ENCODE measurements around the gene PDGFRA.

The PDGFRA gene

DNA sequence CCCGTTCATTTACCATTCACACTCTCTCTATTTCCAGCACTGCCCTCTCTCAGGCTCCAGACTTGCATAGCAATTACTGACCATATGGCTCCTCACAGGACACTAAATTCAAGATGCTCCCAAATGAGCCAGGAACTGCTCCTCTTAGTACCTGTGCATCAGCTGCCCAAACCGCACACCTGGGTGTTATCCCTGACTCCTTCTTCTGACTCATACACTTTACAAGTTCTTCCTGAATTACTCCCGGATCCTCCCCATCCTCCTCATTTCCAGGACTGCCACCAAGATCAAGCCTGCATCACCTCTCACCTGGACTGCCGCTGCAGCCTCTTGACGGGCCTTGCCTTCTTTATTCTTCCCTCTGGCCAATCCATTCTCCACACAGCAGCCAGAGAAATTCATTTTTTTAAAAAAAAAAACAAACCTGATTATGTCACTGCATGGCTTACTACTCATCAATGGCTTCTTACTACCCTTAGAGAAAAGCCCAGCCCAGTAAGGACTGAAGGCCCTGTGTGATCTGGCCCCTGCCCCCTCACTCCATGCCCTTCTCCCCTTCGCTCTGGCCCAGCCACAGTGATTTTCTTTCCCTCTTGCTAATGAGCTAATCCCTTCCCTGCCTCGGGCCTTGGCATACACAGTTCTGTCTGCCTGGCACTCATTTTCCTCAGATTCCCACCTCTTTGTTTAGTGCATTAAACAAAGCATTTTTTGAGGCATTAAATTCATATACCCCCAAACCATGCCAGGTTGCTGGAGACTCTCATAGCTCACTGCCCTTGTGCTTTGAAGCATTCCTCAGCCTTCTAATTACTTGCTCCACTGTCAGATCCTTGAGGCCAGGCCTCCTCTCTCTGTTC, 92.0 kb downstream of the PDGFRA start:
- no peak for TF ChIP-seq EZH2phosphoT487 (IDR thresholded peaks at IDR 0.05; ENCODE audit: low read length)
- Histone ChIP-seq H3K36me3 (replicated peaks; ENCODE audit: insufficient read depth, low read length) (no peaks in the 10 kb centered on the region), H2AFZ (ENCODE audit: low read length) (no peak overlapping the region), H3F3A (ENCODE audit: insufficient read depth, low read length) (peaks cover under 1% of the 10 kb centered on the region; the same call in 1 of the 2 replicates), H3K27ac (ENCODE audit: low read length) (no peak overlapping the region), H3K79me2 (ENCODE audit: low read length) (no peaks in the 10 kb centered on the region), H4K20me1 (ENCODE audit: insufficient read depth, low read length) (no peaks in the 10 kb centered on the region), H3K4me2 (ENCODE audit: low read depth, low read length) (no peak overlapping the region), H3K9me2 (replicated peaks; ENCODE audit: insufficient read depth, low read length) (no peaks in the 10 kb centered on the region), H3K9me3 (replicated peaks; ENCODE audit: insufficient read depth, low read length) (no peaks in the 10 kb centered on the region), H3K27me3 (replicated peaks; ENCODE audit: insufficient read depth, low read length) (no peaks in the 10 kb centered on the region), H3K9ac (ENCODE audit: low read length) (no peak overlapping the region), H3K4me3 (ENCODE audit: low read length) (no peak overlapping the region), H3K4me1 (ENCODE audit: low read length) (peaks cover 15% of the 10 kb centered on the region)
- DNase-seq, result no peak

- H3K9me2 ChIP-seq (replicated peaks; ENCODE audit: insufficient read depth, low read length), result no peaks in the 10 kb centered on the region
- DNase-seq, result peak; percentile 81
- TF ChIP-seq CTCF (IDR thresholded peaks at IDR 0.05; ENCODE audit: low read length) (peak; percentile 82), EZH2phosphoT487 (IDR thresholded peaks at IDR 0.05; ENCODE audit: low read length) (no peak)
- no peaks in the 10 kb centered on the region for H3K27me3 ChIP-seq (replicated peaks; ENCODE audit: insufficient read depth, low read length)
- H3K9ac ChIP-seq (ENCODE audit: low read length), result no peak overlapping the region
- H4K20me1 ChIP-seq (ENCODE audit: insufficient read depth, low read length), result no peaks in the 10 kb centered on the region
- H3K4me2 ChIP-seq (ENCODE audit: low read depth, low read length), result no peak overlapping the region
- H3K9me3 ChIP-seq (replicated peaks; ENCODE audit: insufficient read depth, low read length), result no peaks in the 10 kb centered on the region
- H3K4me3 ChIP-seq (ENCODE audit: low read length), result no peak overlapping the region
- no peaks in the 10 kb centered on the region for H3F3A ChIP-seq (ENCODE audit: insufficient read depth, low read length)
- no peaks in the 10 kb centered on the region for H3K36me3 ChIP-seq (replicated peaks; ENCODE audit: insufficient read depth, low read length)
- H3K79me2 ChIP-seq (ENCODE audit: low read length), result no peaks in the 10 kb centered on the region
- no peak overlapping the region for H3K27ac ChIP-seq (ENCODE audit: low read length)
- H3K4me1 ChIP-seq (ENCODE audit: low read length), result peaks cover 9% of the 10 kb centered on the region
- H2AFZ ChIP-seq (ENCODE audit: low read length), result no peak overlapping the region
Measured at GRCh38 chr4:54322818-54323417, 93.8 kb downstream of the PDGFRA start.

DNA sequence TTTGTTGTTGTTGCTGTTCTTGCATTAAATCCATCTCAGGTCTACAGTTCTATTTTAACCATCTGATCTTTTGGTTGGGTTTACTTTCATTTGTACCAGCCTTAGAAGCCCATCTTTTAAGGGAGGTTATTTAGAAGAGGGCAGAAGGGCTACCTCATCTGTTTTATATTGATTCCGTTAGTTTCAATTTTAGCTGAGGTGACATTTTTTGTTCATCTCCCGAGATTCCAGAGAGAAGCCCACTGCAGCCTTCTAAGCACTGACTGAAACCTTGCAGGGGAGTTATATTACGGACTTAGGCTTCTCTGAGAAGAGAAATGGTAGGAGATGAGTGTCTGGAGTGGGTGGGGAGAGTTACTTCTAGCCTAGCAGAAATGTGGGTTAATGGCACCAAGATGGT, 101.8 kb downstream of the PDGFRA start:
- Histone ChIP-seq H3K27ac (ENCODE audit: low read length) (no peak overlapping the region), H3F3A (ENCODE audit: insufficient read depth, low read length) (no peaks in the 10 kb centered on the region)

More for the DNA sequence above, 101.8 kb downstream of the PDGFRA start:
- H3K36me3 ChIP-seq (replicated peaks; ENCODE audit: insufficient read depth, low read length), result no peaks in the 10 kb centered on the region
- TF ChIP-seq CTCF (IDR thresholded peaks at IDR 0.05; ENCODE audit: low read length), result no peak
- TF ChIP-seq EZH2 (optimal IDR thresholded peaks at IDR 0.05; ENCODE audit: low read depth, low read length), result no peak
- no peak for DNase-seq
- H2AFZ ChIP-seq (ENCODE audit: low read length), result no peak overlapping the region
- H3K4me2 ChIP-seq (ENCODE audit: low read depth, low read length), result no peak overlapping the region
- H3K79me2 ChIP-seq (ENCODE audit: low read length), result no peaks in the 10 kb centered on the region
- H3K4me3 ChIP-seq (ENCODE audit: low read length), result no peak overlapping the region
- no peaks in the 10 kb centered on the region for H3K4me1 ChIP-seq (ENCODE audit: low read length)
- H3K27me3 ChIP-seq (replicated peaks; ENCODE audit: insufficient read depth, low read length), result no peaks in the 10 kb centered on the region
- no peaks in the 10 kb centered on the region for H3K9me3 ChIP-seq (replicated peaks; ENCODE audit: insufficient read depth, low read length)
- no peaks in the 10 kb centered on the region for H3K9me2 ChIP-seq (replicated peaks; ENCODE audit: insufficient read depth, low read length)
- no peak overlapping the region for H3K9ac ChIP-seq (ENCODE audit: low read length)
- H4K20me1 ChIP-seq (ENCODE audit: insufficient read depth, low read length), result no peaks in the 10 kb centered on the region

All from MM.1S (cell line).